NCI-H82 treated with DMSO at 0.1 percent for 48 hours (cell line): ENCODE measurements around the gene TSPAN15.

Experiments
- DNase-seq: peaks from one replicate; lab custom pipeline; 2025; ENCODE audit not compliant: unreplicated experiment; lab: John Stamatoyannopoulos, UW

Gene TSPAN15

GRCh38 chr10:69416695-69417094, 34.6 kb upstream of the TSPAN15 start, which contains the start of gene TACR2:
Gene TACR2 (minus strand): TSS chr10:69416918. CDS start chr10:69416323, 595 bp downstream.
- DNase-seq: no peak

- DNase-seq: no peak
Observed at GRCh38 chr10:69417542-69417941, 33.7 kb upstream of the TSPAN15 start.

GRCh38 chr10:69418052-69418752, 33.1 kb upstream of the TSPAN15 start:
- DNase-seq: no peak

- DNase-seq: no peak
Observed at GRCh38 chr10:69419096-69419743, 32.0 kb upstream of the TSPAN15 start.

GRCh38 chr10:69419744-69420126, 31.5 kb upstream of the TSPAN15 start:
- no peak for DNase-seq

GRCh38 chr10:69421611-69422308, 29.5 kb upstream of the TSPAN15 start:
- DNase-seq: no peak

GRCh38 chr10:69422676-69423075, 28.6 kb upstream of the TSPAN15 start:
- no peak for DNase-seq

GRCh38 chr10:69425041-69425440, 26.2 kb upstream of the TSPAN15 start:
- DNase-seq: no peak

- DNase-seq: no peak
Observed at GRCh38 chr10:69425511-69426298, 25.6 kb upstream of the TSPAN15 start.

- DNase-seq: no peak
Observed at GRCh38 chr10:69426376-69426727, 24.9 kb upstream of the TSPAN15 start.

GRCh38 chr10:69428165-69428564, 23.1 kb upstream of the TSPAN15 start:
- no peak for DNase-seq

GRCh38 chr10:69434169-69434568, 17.1 kb upstream of the TSPAN15 start:
- no peak for DNase-seq

- DNase-seq: no peak
Observed at GRCh38 chr10:69434926-69435325, 16.3 kb upstream of the TSPAN15 start.

- DNase-seq: no peak
Observed at GRCh38 chr10:69435966-69436520, 15.2 kb upstream of the TSPAN15 start.

GRCh38 chr10:69437321-69438259, 13.7 kb upstream of the TSPAN15 start:
- no peak for DNase-seq

GRCh38 chr10:69438536-69439349, 12.5 kb upstream of the TSPAN15 start:
- DNase-seq: peak; percentile 10

GRCh38 chr10:69439350-69439739, 11.9 kb upstream of the TSPAN15 start:
- DNase-seq: no peak

- no peak for DNase-seq
Observed at GRCh38 chr10:69439813-69440506, 11.3 kb upstream of the TSPAN15 start.

GRCh38 chr10:69443354-69443753, 7.9 kb upstream of the TSPAN15 start:
- DNase-seq: no peak
